ENCODE data around the gene OIP5.

GRCh38 chr15:41333026-41333562 lies 703 bp upstream of the OIP5 start:
- no peak for TF ChIP-seq POLR2AphosphoS5 (IDR thresholded peaks at IDR 0.05)
- no peak for TF ChIP-seq CTCF (IDR thresholded peaks at IDR 0.05)
- TF ChIP-seq POLR2A (IDR thresholded peaks at IDR 0.05), result no peak

Measured in suprapubic skin (tissue), 4 donors.